G401 (cell line): Measurements from ENCODE around the gene IVD. TPM values are rescaled to one million over a fixed set of nuclear protein-coding genes. Genes with fewer than 3 reads are reported as not detected.

Source experiments
- DNase-seq: peaks from one replicate; pipeline ENCODE4 v3.0.0-alpha.2; 2015; ENCODE audit warnings: low spot score
- in situ Hi-C: cut with HindIII; loops from 2 replicates; pipeline ENCODE4 v1.10.0; 2016; ENCODE audit warnings: low sequenced_read_pairs, mixed read lengths
- total RNA-seq: library from RNA; depleted of rRNA; stranded (reverse); fragments of >200 nt; shearing (Covaris generic); gene quantifications from 2 replicates; pipeline ENCODE4 v1.2.3, GENCODE V29; 2014; rRNA removed

IVD gene
- total RNA-seq, 1 experiment from 2014 or later, result 91.8 TPM

- in situ Hi-C loops, result no loop called here
- DNase-seq, result no peak
These were observed 63.3 kb downstream of the IVD start for GRCh38 chr15:40468898-40469331.

GRCh38 chr15:40469776-40470390, 64.3 kb downstream of the IVD start:
- in situ Hi-C loops, result no loop called here
- peak; percentile 61 for DNase-seq

DNA sequence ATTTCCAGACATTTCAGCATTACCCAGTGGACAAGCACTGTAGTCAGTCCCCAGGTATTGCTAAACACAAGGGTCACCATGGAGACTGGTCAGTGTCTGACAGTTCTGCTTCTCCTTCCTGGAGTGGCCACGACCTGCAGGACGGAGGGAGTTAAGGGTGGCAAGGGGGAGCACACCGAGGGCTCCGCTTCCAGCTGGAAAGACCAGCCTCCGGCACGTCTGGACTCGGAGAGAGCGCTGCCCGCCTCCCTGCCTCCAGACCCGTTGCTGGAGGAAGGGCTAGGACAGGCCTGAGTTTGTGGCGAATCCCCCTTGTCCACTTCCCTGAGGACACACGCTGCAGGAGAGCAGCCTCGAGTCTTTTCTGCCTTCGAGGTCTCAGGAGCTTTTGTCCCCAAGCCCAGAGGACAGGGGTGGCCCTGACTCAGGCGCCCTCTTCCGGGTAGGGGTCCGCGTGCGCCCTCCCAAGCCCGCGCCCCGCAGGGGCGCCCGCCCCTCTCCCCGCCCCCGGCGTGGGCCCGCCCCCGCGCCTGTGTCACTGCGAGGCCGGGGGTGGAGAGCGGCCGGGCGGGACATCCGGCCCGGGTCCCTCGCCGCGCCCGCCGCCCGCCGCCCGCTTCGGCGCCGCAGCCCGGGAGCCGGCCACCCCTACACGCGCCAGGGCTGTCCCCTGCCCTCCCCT, 65.0 kb downstream of the IVD start, which contains the start of gene CHST14:
CHST14 (plus strand) TSS at position 562 of the 682 bp plus-strand sequence. CDS start 230 bp downstream, outside the sequence.
- in situ Hi-C loops, result no loop called here

More for the DNA sequence above, 65.0 kb downstream of the IVD start, which contains the start of gene CHST14:
- DNase-seq, result peak; percentile 49

Other genes starting within 250 kb of the IVD start
- gene BUB1B, start 244.7 kb upstream of the IVD start, total RNA-seq, result 64.4 and 86.8 TPM in 2 replicates
- gene PAK6, start 166.7 kb upstream of the IVD start, total RNA-seq, result 1.8 TPM in 1 of 2 replicates, not detected in the other
- gene ANKRD63, start 122.7 kb upstream of the IVD start, total RNA-seq, result 8.4 and 14.9 TPM in 2 replicates
- 99.6 and 145 TPM in 2 replicates for gene PLCB2, start 97.9 kb upstream of the IVD start, total RNA-seq
- 203 TPM in 2 replicates for gene INAFM2, start 82.1 kb upstream of the IVD start, total RNA-seq
- gene CCDC9B, start 64.9 kb upstream of the IVD start, total RNA-seq, result 4.7 and 5.9 TPM in 2 replicates
- gene PHGR1, start 54.8 kb upstream of the IVD start, total RNA-seq, result not detected in 2 replicates
- gene DISP2, start 47.6 kb upstream of the IVD start, total RNA-seq, result 1.0 and 3.1 TPM in 2 replicates
- 123 and 146 TPM in 2 replicates for gene KNSTRN, start 23.1 kb upstream of the IVD start, total RNA-seq
- 33.8 and 37.2 TPM in 2 replicates for gene BAHD1, start 35.2 kb downstream of the IVD start, total RNA-seq
- 5.8 and 6.5 TPM in 2 replicates for gene CHST14, start 65.2 kb downstream of the IVD start, total RNA-seq
- 41.9 and 66.4 TPM in 2 replicates for gene CCDC32, start 159.2 kb downstream of the IVD start, total RNA-seq
- 21.7 and 33.5 TPM in 2 replicates for gene RPUSD2, start 163.5 kb downstream of the IVD start, total RNA-seq
- 38.4 and 40.6 TPM in 2 replicates for gene KNL1, start 188.5 kb downstream of the IVD start, total RNA-seq